ENCODE measurements around the gene NR2C1. TPM values are rescaled to one million over a fixed set of nuclear protein-coding genes. Genes with fewer than 3 reads are reported as not detected.

The NR2C1 gene
- total and polyA plus RNA-seq, 2 of the 8 experiments (the other 6 are each of a cell fraction or from before 2014, with no cell fraction given), result 22.8 to 48.3 TPM

- no peak overlapping the region for H2BK5ac ChIP-seq (ENCODE audit: low read depth, low read length)
- no peak overlapping the region for H3K27ac ChIP-seq (ENCODE audit: low read depth, low read length)
- no peaks in the 10 kb centered on the region for H3K23me2 ChIP-seq (ENCODE audit: low read depth, low read length)
- no peak overlapping the region for H2BK12ac ChIP-seq (ENCODE audit: low read depth, low read length)
- H3K36me3 ChIP-seq (ENCODE audit: control insufficient read depth in 2 of 4, insufficient read depth in 4 of 4, low read length in 3 of 4), result peaks cover 11 to 81% (median 41%) of the 10 kb centered on the region in 4 experiments
- no peak overlapping the region for H3K4me3 ChIP-seq (ENCODE audit: extremely low read depth in 1 of 4, insufficient read depth in 2 of 4, low read depth in 3 of 4, low read length in 4 of 4)
- no peak overlapping the region for H2BK120ac ChIP-seq (replicated peaks; ENCODE audit: low read depth, low read length)
- TF ChIP-seq CTBP2 (IDR thresholded peaks at IDR 0.05; ENCODE audit: borderline replicate concordance, insufficient read depth, insufficient read length, low read length), result no peak
- TF ChIP-seq MAX (IDR thresholded peaks at IDR 0.05), result no peak
- no peak for TF ChIP-seq SAP30 (IDR thresholded peaks at IDR 0.05; ENCODE audit: insufficient read depth, insufficient replicate concordance, low read length)
- TF ChIP-seq TAF7 (optimal IDR thresholded peaks at IDR 0.05; ENCODE audit: borderline replicate concordance, low read depth, low read length), result no peak
- TF ChIP-seq POU5F1 (IDR thresholded peaks at IDR 0.05; ENCODE audit: low read depth, low read length), result no peak
- no peak for TF ChIP-seq RFX5 (IDR thresholded peaks at IDR 0.05; ENCODE audit: borderline replicate concordance, low read depth, low read length)
- no peak for TF ChIP-seq ASH2L (IDR thresholded peaks at IDR 0.05; ENCODE audit: low read length)
- TF ChIP-seq CEBPB (IDR thresholded peaks at IDR 0.05; ENCODE audit: low read depth, low read length), result no peak
- TF ChIP-seq CREB1 (IDR thresholded peaks at IDR 0.05), result no peak
- no peak for TF ChIP-seq ZNF274 (IDR thresholded peaks at IDR 0.05; ENCODE audit: borderline replicate concordance, extremely low read depth, low read length)
- TF ChIP-seq NRF1 (IDR thresholded peaks at IDR 0.05; ENCODE audit: low read depth, low read length), result no peak
- TF ChIP-seq MAFK (IDR thresholded peaks at IDR 0.05; ENCODE audit: low read depth, low read length), result no peak
- no peak for TF ChIP-seq ATF3 (IDR thresholded peaks at IDR 0.05; ENCODE audit: insufficient read depth, low read depth, low read length)
- no peak overlapping the region for H3K18ac ChIP-seq (ENCODE audit: extremely low read depth, low read length)
- H3K14ac ChIP-seq (ENCODE audit: insufficient read length), result no peak overlapping the region
- 94% methylated on average over 2 of the region's 2 CpGs; no CpG with 5 or more reads in 1 of the 2 experiments for WGBS, 2 experiments (ENCODE audit: extremely low coverage in 1 of 2, insufficient coverage in 1 of 2, insufficient read length in 1 of 2, insufficient replicate concordance in 2 of 2, low coverage in 1 of 2, low lambda C conversion rate in 2 of 2, missing lambda C conversion rate in 1 of 2)
- no peak overlapping the region for H3K4me2 ChIP-seq (ENCODE audit: insufficient read depth in 1 of 2, low read depth in 2 of 2, low read length in 2 of 2)
- H3K56ac ChIP-seq (replicated peaks; ENCODE audit: insufficient read length, low read depth, low read length), result no peak overlapping the region
- H3K79me2 ChIP-seq (ENCODE audit: control insufficient read depth in 1 of 2, insufficient read depth in 2 of 2, low read length in 2 of 2), result no peaks in the 10 kb centered on the region
- no peak overlapping the region for H2BK15ac ChIP-seq (ENCODE audit: low read length)
- no peaks in the 10 kb centered on the region for H3K79me1 ChIP-seq (ENCODE audit: low read depth, low read length)
- no peak for FAIRE-seq
- no peak overlapping the region for H4K5ac ChIP-seq (ENCODE audit: insufficient read length, low read depth, low read length)
- CTCF ChIA-PET (ENCODE audit: partially characterized antibody), result interaction anchor here (0.5 kb wide), 1 partner anchor 18 kb away, joined by 3 read pairs; no protein-coding TSS in a partner anchor
- no peaks in the 10 kb centered on the region for H3K27me3 ChIP-seq (replicated peaks in 1 of 4; ENCODE audit: control insufficient read depth in 3 of 4, extremely low read depth in 1 of 4, insufficient read depth in 3 of 4, low read length in 3 of 4)
- H4K91ac ChIP-seq (replicated peaks; ENCODE audit: insufficient read length, low read length), result no peak overlapping the region
- no peaks in the 10 kb centered on the region for H4K20me1 ChIP-seq (replicated peaks in 1 of 2; ENCODE audit: control insufficient read depth in 1 of 2, insufficient read depth in 2 of 2, low read length in 2 of 2)
- no peak for DNase-seq (ENCODE audit: low read depth in 1 of 2, low spot score in 2 of 2)
- H3K4ac ChIP-seq (replicated peaks; ENCODE audit: insufficient read length, low read depth, low read length), result no peak overlapping the region
- H3K9ac ChIP-seq (replicated peaks in 1 of 4; ENCODE audit: extremely low read depth in 1 of 4, low read depth in 3 of 4, low read length in 3 of 4), result peak overlapping the region in 1 of 4 experiments; percentile 49; a peak in 1 of 7 replicates
- H2AK5ac ChIP-seq (ENCODE audit: low read depth, low read length), result no peak overlapping the region
- no peak overlapping the region for H4K8ac ChIP-seq (ENCODE audit: extremely low read depth, insufficient read depth, low read length)
- POLR2A ChIA-PET (ENCODE audit: partially characterized antibody), result interaction anchor here (0.7 kb wide), 1 partner anchor 19 kb away, joined by 3 read pairs; the partner anchor contains the start of gene NR2C1
- H2AFZ ChIP-seq (ENCODE audit: low read length), result no peak overlapping the region
- H3K4me1 ChIP-seq (replicated peaks in 1 of 4; ENCODE audit: control insufficient read depth in 3 of 4, insufficient read depth in 4 of 4, low read length in 3 of 4), result no peaks in the 10 kb centered on the region
- no peaks in the 10 kb centered on the region for H3K9me3 ChIP-seq (ENCODE audit: insufficient read depth in 2 of 2, low read depth in 1 of 2, low read length in 1 of 2)
- no peak overlapping the region for H2BK20ac ChIP-seq (ENCODE audit: low read length)
- H3K23ac ChIP-seq (ENCODE audit: insufficient read length), result no peak overlapping the region
These were observed 19.2 kb downstream of the NR2C1 start for GRCh38 chr12:95054206-95054605.
